Loucy (cell line): ENCODE data around the gene IRGQ.
A peak's percentile ranks its signal among the peaks of the same experiment; 100 is the strongest.

Experiments
- H2AFZ ChIP-seq: fragments of 200-600 bp; sonication (generic); 2 replicates; pipeline ENCODE4 v1.6.0; 2016; ENCODE audit warnings: antibody characterized with exemption, mild to moderate bottlenecking, low read length, moderate library complexity
- H3F3A ChIP-seq: fragments of 200-600 bp; 2 replicates; pipeline ENCODE4 v1.6.0; 2016; ENCODE audit warnings: antibody characterized with exemption, low read depth, mild to moderate bottlenecking
- H3K27me3 ChIP-seq: fragments of 200-600 bp; sonication (generic); 2 replicates; pipeline ENCODE4 v1.6.1; 2014; ENCODE audit warnings: low read length, mild to moderate bottlenecking; ENCODE audit not compliant: insufficient read depth, poor library complexity, severe bottlenecking
- H3K36me3 ChIP-seq: fragments of 200-600 bp; sonication (generic); 2 replicates; pipeline ENCODE4 v1.6.1; 2016; ENCODE audit warnings: low read length; ENCODE audit not compliant: insufficient read depth
- H3K4me1 ChIP-seq: fragments of 200-600 bp; sonication (generic); 2 replicates; pipeline ENCODE4 v1.5.1; 2014; ENCODE audit warnings: low read length, mild to moderate bottlenecking; ENCODE audit not compliant: insufficient read depth, poor library complexity, severe bottlenecking
- H3K4me2 ChIP-seq: fragments of 200-600 bp; sonication (generic); 2 replicates; pipeline ENCODE4 v1.6.0; 2014; ENCODE audit warnings: antibody characterized with exemption, low read length, low read depth, mild to moderate bottlenecking; ENCODE audit not compliant: poor library complexity, severe bottlenecking
- H3K4me3 ChIP-seq: fragments of 200-600 bp; sonication (generic); 2 replicates; pipeline ENCODE4 v1.5.1; 2014; ENCODE audit warnings: low read length, mild to moderate bottlenecking, mixed read lengths; ENCODE audit not compliant: poor library complexity, severe bottlenecking
- H3K79me2 ChIP-seq: fragments of 200-600 bp; sonication (generic); 2 replicates; pipeline ENCODE4 v1.6.1; 2014; ENCODE audit warnings: low read length; ENCODE audit not compliant: insufficient read depth
- H3K9ac ChIP-seq: fragments of 200-600 bp; sonication (generic); 2 replicates; pipeline ENCODE4 v1.6.0; 2014; ENCODE audit warnings: mild to moderate bottlenecking, low read depth, low read length, moderate library complexity; ENCODE audit not compliant: poor library complexity, severe bottlenecking
- H3K9me2 ChIP-seq: fragments of 200-600 bp; sonication (generic); replicated peaks from 2 replicates; pipeline ENCODE4 v1.6.1; 2016; ENCODE audit warnings: low read depth, low read length, mixed read lengths
- H3K9me3 ChIP-seq: fragments of 200-600 bp; sonication (generic); 2 replicates; pipeline ENCODE4 v1.6.1; 2014; ENCODE audit warnings: mild to moderate bottlenecking, antibody characterized with exemption, low read length, low read depth; ENCODE audit not compliant: insufficient read depth
- H4K20me1 ChIP-seq: fragments of 200-600 bp; sonication (generic); 2 replicates; pipeline ENCODE4 v1.6.0; 2014; ENCODE audit warnings: antibody characterized with exemption, low read length, mild to moderate bottlenecking; ENCODE audit not compliant: insufficient read depth, poor library complexity, severe bottlenecking
- CTCF ChIP-seq: fragments of 200-600 bp; sonication (generic); conservative IDR thresholded peaks from 2 replicates; pipeline ENCODE4 v1.5.1; 2014; ENCODE audit warnings: mild to moderate bottlenecking, antibody characterized with exemption, low read length
- EZH2phosphoT487 ChIP-seq: fragments of 200-600 bp; IDR thresholded peaks from 2 replicates; pipeline ENCODE4 v1.6.1; 2018; ENCODE audit warnings: antibody characterized with exemption, mild to moderate bottlenecking, moderate library complexity, borderline replicate concordance

IRGQ gene

GRCh38 chr19:43540381-43540780, 55.6 kb downstream of the IRGQ start:
- H3K27me3 ChIP-seq: no peaks in the 10 kb centered on the region
- no peak overlapping the region for H3K4me2 ChIP-seq
- H3K9me2 ChIP-seq: no peaks in the 10 kb centered on the region
- no peak overlapping the region for H2AFZ ChIP-seq
- H3K9me3 ChIP-seq: no peaks in the 10 kb centered on the region
- H3F3A ChIP-seq: no peaks in the 10 kb centered on the region
- no peak overlapping the region for H3K9ac ChIP-seq
- no peak for TF ChIP-seq EZH2phosphoT487
- no peak overlapping the region for H3K4me3 ChIP-seq
- peaks cover 50% of the 10 kb centered on the region; the same call in 1 of the 2 replicates for H3K36me3 ChIP-seq
- no peaks in the 10 kb centered on the region for H3K79me2 ChIP-seq
- H3K4me1 ChIP-seq: no peaks in the 10 kb centered on the region
- no peaks in the 10 kb centered on the region for H4K20me1 ChIP-seq

GRCh38 chr19:43538922-43539321, 57.0 kb downstream of the IRGQ start:
- no peaks in the 10 kb centered on the region for H3K9me3 ChIP-seq
- peaks cover 5% of the 10 kb centered on the region; the same call in 1 of the 2 replicates for H3F3A ChIP-seq
- H3K4me2 ChIP-seq: no peak overlapping the region
- no peak for TF ChIP-seq EZH2phosphoT487
- TF ChIP-seq CTCF: no peak
- H2AFZ ChIP-seq: no peak overlapping the region
- H3K4me3 ChIP-seq: no peak overlapping the region
- no peaks in the 10 kb centered on the region for H4K20me1 ChIP-seq
- peaks cover 44% of the 10 kb centered on the region; the same call in 1 of the 2 replicates for H3K36me3 ChIP-seq
- no peaks in the 10 kb centered on the region for H3K4me1 ChIP-seq
- H3K9ac ChIP-seq: no peak overlapping the region
- no peaks in the 10 kb centered on the region for H3K9me2 ChIP-seq
- no peaks in the 10 kb centered on the region for H3K27me3 ChIP-seq
- no peaks in the 10 kb centered on the region for H3K79me2 ChIP-seq

GRCh38 chr19:43534816-43535761, 60.8 kb downstream of the IRGQ start:
- Histone ChIP-seq H3K9ac (no peak overlapping the region), H3K36me3 (peaks cover 21% of the 10 kb centered on the region; the same call in 1 of the 2 replicates), H3K9me2 (no peaks in the 10 kb centered on the region), H2AFZ (no peak overlapping the region), H3F3A (peaks cover 5% of the 10 kb centered on the region; the same call in 1 of the 2 replicates), H3K27me3 (no peaks in the 10 kb centered on the region), H4K20me1 (no peaks in the 10 kb centered on the region), H3K4me1 (peaks cover 4% of the 10 kb centered on the region), H3K79me2 (no peaks in the 10 kb centered on the region), H3K4me3 (no peak overlapping the region), H3K4me2 (no peak overlapping the region), H3K9me3 (no peaks in the 10 kb centered on the region)
- TF ChIP-seq EZH2phosphoT487: no peak
- TF ChIP-seq CTCF: peak; percentile 54
